GM19397 (cell line): Measurements from ENCODE around the gene SYCE1L.
"Not testable (repeated sequence)": the region's sequence is repeated elsewhere in the genome, so short reads cannot be mapped to it uniquely, and the experiment has no call there.

Source experiments
- ATAC-seq: cut with Tn5 transposase; IDR thresholded peaks from one replicate; pipeline ENCODE4 v1.9.1; 2021; ENCODE audit warnings: mild to moderate bottlenecking, moderate library complexity; ENCODE audit not compliant: unreplicated experiment

SYCE1L gene, protein sequence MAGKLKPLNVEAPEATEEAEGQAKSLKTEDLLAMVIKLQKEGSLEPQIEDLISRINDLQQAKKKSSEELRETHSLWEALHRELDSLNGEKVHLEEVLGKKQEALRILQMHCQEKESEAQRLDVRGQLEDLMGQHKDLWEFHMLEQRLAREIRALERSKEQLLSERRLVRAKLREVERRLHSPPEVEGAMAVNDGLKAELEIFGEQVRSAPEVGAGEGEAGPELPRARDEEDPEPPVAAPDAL

DNA sequence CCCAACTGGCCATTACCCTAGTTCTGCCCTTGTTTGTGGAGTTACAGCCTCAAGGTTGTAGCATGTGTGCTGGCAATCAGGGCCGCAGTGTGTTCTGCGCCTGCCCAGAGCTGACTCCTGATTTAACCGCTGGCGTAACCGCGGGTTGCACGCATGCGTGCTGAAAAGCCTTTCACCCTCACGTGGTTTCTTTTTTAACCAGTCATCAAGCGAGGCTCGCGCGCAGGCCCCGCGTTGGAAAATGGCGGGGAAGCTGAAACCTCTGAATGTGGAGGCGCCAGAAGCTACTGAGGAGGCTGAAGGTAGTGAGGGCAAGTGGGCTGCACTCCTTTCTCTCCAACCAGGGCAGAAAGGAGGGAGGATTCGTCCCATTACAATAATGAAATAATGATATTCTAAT is at the start of gene SYCE1L:
SYCE1L (plus strand) TSS at position 198 of the 400 bp plus-strand sequence; CDS start at position 242, 44 bp downstream.
- no peak for ATAC-seq

DNA sequence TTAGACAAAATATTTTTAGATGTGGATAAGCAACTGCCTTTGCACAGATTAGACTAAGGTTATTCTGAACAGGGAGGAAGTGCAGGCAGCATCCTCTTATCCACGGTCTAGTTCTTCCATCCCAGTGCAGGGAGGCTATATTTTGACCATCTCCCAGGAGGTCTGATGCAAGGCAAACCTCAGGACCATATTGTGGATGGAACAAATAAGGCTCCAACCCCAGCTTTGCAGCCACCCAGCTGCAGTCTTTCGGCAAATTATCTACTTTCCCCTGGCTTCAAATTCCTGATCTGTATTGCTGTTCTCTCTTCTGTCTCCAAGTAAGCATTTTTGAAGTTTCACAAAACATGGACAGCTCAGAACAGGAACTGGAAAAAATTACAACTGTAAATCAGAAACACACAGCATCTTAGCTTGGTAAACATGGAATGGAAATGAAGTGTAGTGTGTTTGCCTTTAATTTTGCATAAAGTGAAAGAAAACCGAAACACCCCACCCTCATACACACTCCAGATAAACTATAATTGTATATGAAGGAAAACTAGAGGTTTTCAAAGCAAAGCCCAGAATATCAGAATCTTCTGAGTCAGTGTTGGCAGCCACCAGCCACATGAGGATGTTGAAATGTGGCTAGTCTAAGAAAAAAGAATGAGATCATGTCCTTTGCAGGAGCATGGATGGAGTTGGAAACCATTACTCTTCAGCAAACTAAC is 41.7 kb upstream of the SYCE1L start:
- ATAC-seq: no peak

DNA sequence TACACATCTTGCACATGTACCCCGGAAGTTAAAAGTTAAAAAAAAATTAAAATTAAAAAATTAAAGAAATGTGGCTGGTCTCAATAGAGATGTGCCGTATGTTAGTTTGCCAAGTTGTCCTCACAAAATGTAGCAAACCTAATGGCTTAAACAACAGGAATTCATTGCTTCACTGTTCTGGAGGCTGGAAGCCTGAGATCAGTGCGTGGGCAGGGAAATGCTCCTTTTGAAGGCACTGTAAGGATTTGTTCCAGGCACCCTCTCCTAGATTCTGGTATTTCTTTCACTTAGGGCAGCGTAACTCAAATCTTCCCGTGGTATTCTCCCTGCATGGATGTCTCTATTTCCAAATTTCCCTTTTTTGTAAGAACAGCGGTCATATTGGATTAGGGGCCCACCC is 40.9 kb upstream of the SYCE1L start:
- no peak for ATAC-seq

DNA sequence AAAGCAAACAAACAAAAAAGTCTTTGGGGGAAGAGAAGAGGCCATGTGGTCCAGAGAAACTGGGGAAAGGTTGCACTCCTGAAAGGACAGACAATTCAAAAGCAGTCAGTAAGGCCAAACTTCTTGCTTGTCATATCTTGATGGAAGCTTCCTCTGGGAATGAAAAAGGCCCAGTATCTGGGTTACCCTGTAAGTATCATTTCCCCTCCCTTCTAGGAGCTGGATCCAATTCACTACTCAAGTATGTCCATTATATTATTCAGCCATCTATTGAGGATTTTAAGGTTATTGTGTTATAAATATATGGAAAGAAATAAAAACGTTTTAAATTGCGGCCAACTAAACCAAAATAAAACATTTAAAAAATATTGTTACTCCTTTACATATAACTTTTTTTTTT is 34.2 kb upstream of the SYCE1L start:
- ATAC-seq: no peak

DNA sequence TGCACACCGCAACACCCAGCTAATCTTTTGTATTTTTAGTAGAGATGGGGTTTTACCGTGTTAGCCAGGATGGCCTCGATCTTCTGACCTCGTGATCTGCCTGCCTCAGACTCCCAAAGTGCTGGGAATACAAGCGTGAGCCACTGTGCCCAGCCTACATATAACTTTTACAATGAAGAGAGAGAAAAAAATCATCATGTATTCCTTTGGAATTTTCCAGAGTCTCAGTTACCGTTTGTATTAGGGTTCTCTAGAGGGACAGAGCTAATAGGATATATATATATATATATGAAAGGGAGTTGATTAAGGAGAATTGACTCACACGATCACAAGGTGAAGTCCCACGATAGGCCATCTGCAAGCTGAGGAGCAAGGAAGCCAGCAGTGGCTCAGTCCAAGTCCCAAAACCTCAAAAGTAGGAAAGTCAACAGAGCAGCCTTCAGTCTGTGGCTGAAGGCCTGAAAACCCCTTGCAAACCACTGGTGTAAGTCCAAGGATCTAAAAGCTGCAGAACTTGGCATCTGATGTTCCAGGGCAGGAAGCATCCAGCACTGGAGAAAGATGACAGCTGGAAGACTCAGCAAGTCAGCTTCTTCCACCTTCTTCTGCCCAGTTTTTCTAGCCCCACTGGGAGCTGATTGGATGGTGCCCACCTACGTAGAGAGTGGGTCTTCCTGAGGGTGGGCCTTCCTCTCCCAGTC is 33.5 kb upstream of the SYCE1L start:
- ATAC-seq: not testable (repeated sequence)

DNA sequence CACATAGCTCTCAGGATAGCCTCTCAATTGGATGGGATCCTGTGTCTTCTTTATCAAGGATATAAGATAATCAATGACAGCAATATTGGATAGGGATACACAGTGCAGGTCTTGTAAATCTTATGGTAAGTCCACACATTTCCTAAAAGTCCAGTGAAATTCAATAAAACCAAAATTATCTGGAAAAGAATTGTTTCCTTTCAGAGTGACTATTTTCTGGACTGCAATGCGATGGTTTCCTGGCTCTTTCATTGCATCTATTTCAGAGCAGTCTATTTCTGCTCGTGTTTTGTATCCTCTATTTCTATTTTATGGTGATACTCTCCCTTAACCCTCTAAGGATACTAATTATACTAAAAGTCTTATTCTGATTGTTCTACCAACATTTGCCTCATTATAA is 32.5 kb upstream of the SYCE1L start:
- ATAC-seq: no peak

DNA sequence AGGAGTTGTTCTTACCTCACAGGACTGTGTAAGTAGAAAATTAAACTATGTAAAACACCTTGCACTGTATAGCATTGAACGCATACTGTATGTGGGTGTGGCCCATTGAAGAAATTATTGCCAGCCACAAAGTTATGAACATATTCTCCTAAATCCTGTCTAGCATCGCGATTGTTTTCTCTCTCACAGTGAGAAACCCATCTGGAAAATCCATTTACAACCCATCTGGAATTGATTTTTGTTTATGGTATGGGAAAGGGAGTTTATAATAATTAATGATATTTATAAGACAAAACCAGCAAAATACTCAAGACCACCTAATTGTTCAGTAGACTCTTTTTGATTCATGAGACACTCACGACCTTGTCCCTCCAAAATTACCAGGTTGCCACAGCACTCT is 30.3 kb upstream of the SYCE1L start:
- ATAC-seq: no peak

DNA sequence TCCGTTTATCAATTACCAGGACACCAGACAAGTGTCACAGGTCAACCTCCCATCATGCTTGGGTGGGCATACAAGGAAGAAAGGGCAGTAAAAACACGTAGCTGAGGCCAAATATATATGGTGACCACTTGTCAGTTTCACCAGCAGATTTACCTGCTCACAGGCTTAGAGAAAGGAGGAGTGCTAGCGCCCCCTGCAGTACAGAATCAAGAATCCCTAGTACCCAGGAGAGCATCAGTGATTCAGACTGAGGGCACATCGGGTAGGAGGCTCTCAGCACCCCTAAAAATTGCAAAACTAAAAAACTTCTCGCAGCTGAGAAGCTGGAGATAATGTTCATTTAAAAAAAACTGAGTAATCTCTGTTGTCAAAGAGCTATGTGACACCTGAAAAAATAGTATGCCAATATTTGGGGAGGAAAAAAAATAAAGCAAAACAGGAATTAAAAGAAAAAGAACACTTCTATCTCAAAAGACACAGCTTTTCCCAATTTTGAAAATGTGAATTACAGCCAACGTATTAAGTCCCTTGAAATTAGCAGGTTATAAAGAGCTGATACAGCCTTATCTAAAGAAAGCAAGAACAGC is 29.5 kb upstream of the SYCE1L start:
- ATAC-seq: peak; percentile 57

DNA sequence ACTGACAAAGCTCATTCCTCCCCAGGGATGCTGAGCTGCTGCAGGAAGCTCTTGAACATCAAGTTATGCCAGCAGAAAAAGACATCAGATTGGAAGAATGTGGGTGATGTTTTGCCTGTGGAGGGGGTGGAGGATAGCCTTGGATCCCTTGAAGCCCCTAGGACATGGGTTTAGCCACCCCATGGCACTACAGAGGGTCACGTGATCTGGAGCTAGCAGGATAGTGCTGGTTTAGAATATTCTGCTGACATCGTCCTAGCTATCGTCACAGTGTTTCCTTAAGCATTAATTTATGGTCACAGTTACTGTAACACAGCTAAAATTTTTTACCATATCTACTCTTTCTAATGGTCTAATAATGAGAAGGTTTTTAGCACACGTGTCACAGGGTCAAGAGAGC is 28.4 kb upstream of the SYCE1L start:
- no peak for ATAC-seq

DNA sequence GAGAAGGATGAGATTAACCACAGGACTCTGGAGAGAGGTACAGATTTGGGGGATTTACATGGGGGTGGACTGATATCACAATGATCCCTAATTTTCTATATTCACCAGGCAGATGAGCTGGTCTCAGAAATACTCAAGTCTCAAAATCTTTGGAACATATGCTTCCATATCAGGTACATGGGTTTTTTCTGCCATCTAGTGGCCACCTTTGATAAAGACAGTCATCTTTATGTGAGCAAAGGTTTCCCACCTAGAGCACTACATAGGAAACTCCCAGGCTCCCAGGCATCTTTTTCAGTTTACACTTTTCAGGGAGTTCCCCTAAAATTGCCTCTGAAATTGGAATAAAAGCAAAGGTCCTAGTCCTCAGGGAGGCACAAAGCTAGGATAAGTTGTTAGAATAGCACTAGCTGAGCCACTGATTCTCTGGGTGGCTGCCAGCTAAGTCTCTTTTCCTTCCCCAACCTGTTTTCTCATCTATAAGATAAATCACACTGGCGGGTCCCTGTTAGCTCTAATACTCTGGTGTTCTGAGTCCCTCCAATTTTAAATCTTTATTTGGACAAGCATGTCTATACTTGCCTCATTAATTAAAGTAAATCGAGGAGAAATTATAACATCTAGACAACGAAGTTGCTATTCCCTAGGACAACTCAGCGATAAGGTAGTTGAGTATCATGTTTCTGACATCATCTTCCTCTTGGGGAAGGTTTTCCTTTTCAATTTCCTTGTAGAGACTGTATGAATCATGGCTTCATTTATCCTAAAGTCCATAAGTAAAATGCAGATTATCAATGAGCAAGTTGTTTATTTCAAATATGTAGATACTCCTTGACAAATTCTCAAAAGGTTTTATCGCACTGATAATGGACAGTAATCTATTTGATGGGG is 27.2 kb upstream of the SYCE1L start:
- no peak for ATAC-seq

DNA sequence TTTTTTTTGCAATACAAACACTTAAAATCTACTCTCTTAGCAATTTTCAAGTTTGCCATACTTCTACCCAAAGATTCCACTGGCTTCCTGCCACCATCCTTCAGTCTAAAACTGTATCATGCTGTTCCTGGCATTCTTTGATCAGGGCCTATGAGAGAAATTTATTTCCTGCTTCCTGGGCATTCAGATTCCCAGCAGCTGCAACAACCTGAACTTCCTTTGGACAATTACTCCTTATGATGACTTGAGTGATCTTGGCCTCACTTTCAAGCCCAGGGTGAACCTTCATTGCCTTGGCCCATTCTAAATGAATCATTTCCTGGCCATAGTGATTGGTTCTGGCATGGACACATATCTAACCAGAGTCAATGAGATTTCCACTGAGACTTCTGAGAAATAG is 26.3 kb upstream of the SYCE1L start:
- no peak for ATAC-seq

DNA sequence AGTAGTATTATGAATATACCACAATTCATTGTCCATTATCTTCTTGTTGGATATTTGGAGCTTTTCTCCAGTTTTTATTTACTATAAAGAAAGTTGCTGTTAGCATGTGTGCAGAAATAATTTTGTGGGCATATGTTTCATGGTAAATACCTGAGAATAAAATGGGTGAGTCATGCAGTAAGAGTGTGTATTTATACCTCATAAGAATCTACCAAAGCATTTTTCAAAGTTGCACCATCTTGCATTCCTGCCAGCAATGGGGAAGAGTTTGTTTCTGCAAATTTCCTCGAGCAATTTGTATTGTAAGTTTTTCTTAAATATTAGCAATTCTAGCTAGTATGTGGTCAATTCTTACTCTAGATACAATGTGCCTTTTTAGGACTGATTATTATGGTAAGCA is 16.1 kb upstream of the SYCE1L start:
- no peak for ATAC-seq

DNA sequence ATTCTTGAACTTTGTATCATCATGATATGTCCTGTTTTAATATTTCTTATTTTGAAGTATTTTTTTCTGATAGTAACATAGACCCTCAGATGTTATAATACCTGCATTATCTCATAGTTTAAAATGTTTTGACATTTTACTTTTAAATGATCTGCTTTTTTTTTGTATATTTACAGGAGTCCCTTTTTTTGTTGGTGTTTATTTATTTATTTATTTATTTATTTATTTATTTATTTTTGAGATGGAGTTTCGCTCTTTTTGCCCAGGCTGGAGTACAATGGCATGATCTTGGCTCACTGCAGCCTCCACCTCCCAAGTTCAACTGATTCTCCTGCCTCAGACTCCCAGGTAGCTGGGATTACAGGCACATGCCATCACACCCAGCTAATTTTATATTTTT is 12.9 kb upstream of the SYCE1L start:
- ATAC-seq: not testable (repeated sequence)

DNA sequence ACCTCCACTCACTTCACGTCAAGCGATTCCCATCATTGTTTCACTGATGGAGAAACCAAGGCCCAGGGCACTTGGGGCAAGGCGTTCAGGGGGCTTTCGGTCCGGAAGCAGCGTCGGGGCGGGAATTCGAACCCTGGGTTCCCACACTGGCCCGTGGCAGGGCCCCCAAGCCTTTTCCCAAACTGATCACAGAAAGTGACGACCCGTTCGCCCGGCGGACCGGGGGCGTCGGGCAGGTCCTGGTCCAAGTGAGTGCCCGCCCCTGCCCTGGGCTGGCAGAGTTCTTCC is 9.1 kb upstream of the SYCE1L start:
- ATAC-seq: no peak

DNA sequence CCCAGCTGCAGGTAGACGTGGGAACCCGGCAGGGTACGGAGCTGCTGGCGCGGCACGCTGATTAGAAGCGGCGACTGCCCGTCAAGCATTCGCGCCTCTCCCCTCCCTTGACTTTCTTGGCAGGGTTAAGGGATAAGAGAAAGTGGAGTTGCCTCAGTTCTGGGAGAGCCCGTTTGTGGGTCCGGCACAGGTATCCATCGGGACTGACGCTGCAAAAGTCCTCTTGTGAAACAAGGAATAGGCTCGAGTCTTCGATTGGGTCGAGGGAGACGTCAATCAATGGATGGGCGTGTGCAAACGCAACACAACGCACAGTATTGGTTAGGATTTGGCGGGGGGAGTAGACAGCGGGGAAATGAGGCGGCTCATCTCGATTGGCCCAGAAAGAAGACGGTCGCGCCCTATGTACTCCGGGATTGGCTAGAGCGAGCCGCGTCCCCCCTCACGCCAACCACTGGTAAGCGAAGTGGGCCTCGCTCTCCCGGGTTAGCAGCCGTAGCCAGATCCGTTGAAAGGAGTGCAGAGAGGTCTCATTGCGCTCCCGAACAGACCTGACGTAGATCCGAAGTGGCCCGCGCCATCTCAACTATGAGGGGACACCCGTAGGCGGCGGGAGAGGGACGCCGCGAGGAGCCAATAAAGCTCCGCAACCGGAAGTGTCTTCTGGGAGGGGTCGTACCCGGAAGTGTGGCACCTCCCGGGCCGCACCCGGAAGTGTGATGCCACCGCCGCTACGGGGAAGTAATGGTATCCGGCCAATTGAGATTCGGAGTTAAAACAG is 8.5 kb upstream of the SYCE1L start, which contains the start of gene MON1B:
MON1B (plus strand) TSS at position 713 of the 781 bp plus-strand sequence. CDS start 296 bp downstream, outside the sequence.
- ATAC-seq: peak; percentile 96

DNA sequence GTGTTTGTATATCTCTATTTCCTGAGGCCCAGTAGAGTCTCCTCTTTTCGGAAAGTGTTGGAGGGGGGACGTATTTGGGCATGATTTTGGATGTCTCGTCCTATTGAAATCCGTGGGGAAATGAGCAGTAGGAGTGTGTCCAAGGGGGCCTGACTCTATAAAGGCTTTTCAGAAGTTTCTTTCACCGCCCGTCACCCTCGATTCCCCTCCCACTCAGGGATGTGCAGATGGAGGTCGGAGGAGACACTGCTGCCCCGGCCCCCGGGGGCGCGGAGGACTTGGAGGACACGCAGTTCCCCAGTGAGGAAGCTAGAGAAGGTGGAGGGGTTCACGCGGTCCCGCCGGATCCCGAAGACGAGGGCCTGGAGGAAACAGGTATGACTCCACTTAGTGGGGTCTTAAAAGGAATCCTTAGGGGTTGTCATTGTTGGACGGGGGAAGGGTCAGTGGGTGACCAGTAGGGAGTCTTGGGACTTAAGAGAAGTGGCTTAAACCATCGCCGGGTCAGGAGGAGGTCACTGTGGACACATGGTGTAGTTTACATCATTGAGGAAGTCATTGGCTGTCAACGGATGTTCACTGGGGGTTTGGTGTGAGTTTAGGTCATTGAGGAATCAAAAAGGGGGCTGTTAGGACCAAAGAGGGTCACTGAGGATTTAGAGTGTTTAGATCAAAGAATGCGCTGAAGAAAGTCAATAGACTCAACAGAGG is 7.8 kb upstream of the SYCE1L start:
- peak; percentile 0 for ATAC-seq

DNA sequence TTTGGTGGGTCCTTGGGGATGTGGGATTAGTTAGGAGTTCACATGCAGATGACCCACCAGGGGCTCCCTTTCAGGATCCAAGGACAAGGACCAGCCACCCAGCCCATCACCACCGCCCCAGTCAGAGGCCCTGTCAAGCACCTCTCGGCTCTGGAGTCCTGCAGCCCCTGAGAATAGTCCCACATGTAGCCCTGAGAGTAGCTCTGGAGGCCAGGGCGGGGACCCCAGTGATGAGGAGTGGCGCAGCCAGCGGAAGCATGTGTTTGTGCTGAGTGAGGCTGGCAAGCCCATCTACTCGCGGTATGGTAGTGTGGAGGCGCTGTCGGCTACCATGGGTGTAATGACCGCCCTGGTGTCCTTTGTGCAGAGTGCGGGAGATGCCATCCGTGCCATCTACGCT is 5.8 kb upstream of the SYCE1L start:
- no peak for ATAC-seq

DNA sequence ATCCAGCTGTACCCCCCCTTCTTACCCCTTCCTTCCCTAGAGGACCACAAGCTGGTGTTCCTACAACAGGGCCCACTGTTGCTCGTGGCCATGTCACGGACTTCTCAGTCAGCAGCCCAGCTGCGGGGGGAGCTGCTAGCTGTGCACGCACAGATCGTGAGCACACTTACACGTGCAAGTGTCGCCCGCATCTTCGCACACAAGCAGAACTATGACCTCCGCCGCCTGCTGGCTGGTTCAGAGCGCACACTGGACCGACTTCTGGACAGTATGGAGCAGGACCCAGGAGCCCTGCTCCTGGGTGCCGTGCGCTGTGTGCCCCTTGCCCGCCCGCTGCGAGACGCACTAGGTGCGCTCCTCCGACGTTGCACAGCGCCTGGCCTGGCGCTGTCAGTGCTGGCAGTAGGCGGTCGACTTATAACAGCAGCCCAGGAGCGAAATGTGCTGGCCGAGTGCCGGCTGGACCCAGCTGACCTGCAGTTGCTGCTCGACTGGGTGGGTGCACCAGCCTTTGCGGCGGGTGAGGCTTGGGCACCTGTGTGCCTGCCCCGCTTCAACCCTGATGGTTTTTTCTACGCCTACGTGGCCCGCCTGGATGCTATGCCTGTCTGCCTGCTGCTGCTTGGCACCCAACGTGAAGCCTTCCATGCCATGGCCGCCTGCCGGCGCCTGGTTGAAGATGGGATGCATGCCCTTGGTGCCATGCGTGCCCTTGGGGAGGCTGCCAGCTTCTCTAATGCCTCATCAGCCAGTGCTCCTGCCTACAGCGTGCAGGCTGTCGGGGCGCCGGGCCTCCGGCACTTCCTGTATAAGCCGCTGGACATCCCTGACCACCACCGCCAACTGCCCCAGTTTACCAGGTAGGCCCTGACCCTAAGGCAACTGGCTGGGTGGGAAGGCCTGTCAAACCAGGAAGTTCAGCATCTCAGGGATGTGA is 4.6 kb upstream of the SYCE1L start:
- ATAC-seq: no peak
